ENCODE data around the gene LRRC58. TPM values are rescaled to one million over a fixed set of nuclear protein-coding genes. Genes with fewer than 3 reads are reported as not detected.

The LRRC58 gene
- total and polyA plus RNA-seq, 2 of the 8 experiments (the other 6 are each of a cell fraction or from before 2014, with no cell fraction given) = 4.3 to 15.4 TPM

DNA sequence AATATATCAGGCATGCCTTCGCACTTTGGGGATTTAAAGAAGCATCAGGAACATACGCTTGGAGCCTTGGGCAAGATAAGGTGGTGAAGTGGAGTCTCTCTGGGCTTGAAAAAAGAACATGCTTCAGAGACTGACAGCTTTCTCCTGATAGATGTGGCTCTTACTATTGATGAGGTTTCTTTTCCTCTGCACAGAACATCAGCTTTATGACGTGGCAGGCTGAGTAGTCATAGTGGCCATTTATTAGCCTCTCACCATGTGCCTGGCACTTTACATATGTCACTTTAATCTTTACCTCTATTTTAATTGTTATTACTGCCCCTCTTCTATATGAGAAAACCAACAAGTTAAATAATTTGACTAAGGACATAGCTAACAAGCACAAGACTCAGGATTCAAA lies 19.0 kb upstream of the LRRC58 start:
- no peaks in the 10 kb centered on the region for H4K20me1 ChIP-seq (replicated peaks in 1 of 2; ENCODE audit: control insufficient read depth in 1 of 2, insufficient read depth in 2 of 2, low read length in 2 of 2)
- ChIA-PET POLR2A (ENCODE audit: partially characterized antibody) (no interaction called here), CTCF (ENCODE audit: partially characterized antibody) (interaction anchor here (1.0 to 1.2 kb wide), 2 partner anchors 49 to 139 kb away, joined by 3 read pairs; no protein-coding TSS in a partner anchor)
- no peak overlapping the region for H2AK5ac ChIP-seq (ENCODE audit: low read depth, low read length)
- H2BK20ac ChIP-seq (ENCODE audit: low read length) = no peak overlapping the region
- no peaks in the 10 kb centered on the region for H3K79me2 ChIP-seq (ENCODE audit: control insufficient read depth in 1 of 2, insufficient read depth in 2 of 2, low read length in 2 of 2)
- no peak overlapping the region for H3K4me2 ChIP-seq (ENCODE audit: insufficient read depth in 1 of 2, low read depth in 2 of 2, low read length in 2 of 2)
- no peak overlapping the region for H3K18ac ChIP-seq (ENCODE audit: extremely low read depth, low read length)
- H3K27me3 ChIP-seq (replicated peaks in 1 of 4; ENCODE audit: control insufficient read depth in 3 of 4, extremely low read depth in 1 of 4, insufficient read depth in 3 of 4, low read length in 3 of 4) = no peaks in the 10 kb centered on the region
- no peak overlapping the region for H2BK12ac ChIP-seq (ENCODE audit: low read depth, low read length)
- no peak overlapping the region for H4K91ac ChIP-seq (replicated peaks; ENCODE audit: insufficient read length, low read length)
- H3K9ac ChIP-seq (replicated peaks in 1 of 4; ENCODE audit: extremely low read depth in 1 of 4, low read depth in 3 of 4, low read length in 3 of 4) = no peak overlapping the region
- 87% methylated on average over 3 of the region's 3 CpGs; no CpG with 5 or more reads in 1 of the 2 experiments for WGBS, 2 experiments (ENCODE audit: extremely low coverage in 1 of 2, insufficient coverage in 1 of 2, insufficient read length in 1 of 2, insufficient replicate concordance in 2 of 2, low coverage in 1 of 2, low lambda C conversion rate in 2 of 2, missing lambda C conversion rate in 1 of 2)
- no peak overlapping the region for H2AFZ ChIP-seq (ENCODE audit: low read length)
- no peak overlapping the region for H3K4ac ChIP-seq (replicated peaks; ENCODE audit: insufficient read length, low read depth, low read length)
- H2BK15ac ChIP-seq (ENCODE audit: low read length) = no peak overlapping the region
- no peak overlapping the region for H3K56ac ChIP-seq (replicated peaks; ENCODE audit: insufficient read length, low read depth, low read length)
- no peak overlapping the region for H4K8ac ChIP-seq (ENCODE audit: extremely low read depth, insufficient read depth, low read length)
- DNase-seq (ENCODE audit: low read depth in 1 of 2, low spot score in 2 of 2) = no peak
- no peaks in the 10 kb centered on the region for H3K36me3 ChIP-seq (ENCODE audit: control insufficient read depth in 2 of 4, insufficient read depth in 4 of 4, low read length in 3 of 4)
- no peak for TF ChIP-seq BACH1 (IDR thresholded peaks at IDR 0.05; ENCODE audit: low read length)
- H3K14ac ChIP-seq (ENCODE audit: insufficient read length) = no peak overlapping the region
- H2BK120ac ChIP-seq (replicated peaks; ENCODE audit: low read depth, low read length) = no peak overlapping the region
- no peak overlapping the region for H4K5ac ChIP-seq (ENCODE audit: insufficient read length, low read depth, low read length)
- no peak overlapping the region for H3K23ac ChIP-seq (ENCODE audit: insufficient read length)
- H3K23me2 ChIP-seq (ENCODE audit: low read depth, low read length) = no peaks in the 10 kb centered on the region
- FAIRE-seq = no peak
- H3K27ac ChIP-seq (ENCODE audit: low read depth, low read length) = no peak overlapping the region
- no peaks in the 10 kb centered on the region for H3K4me1 ChIP-seq (replicated peaks in 1 of 4; ENCODE audit: control insufficient read depth in 3 of 4, insufficient read depth in 4 of 4, low read length in 3 of 4)
- H3K9me3 ChIP-seq (ENCODE audit: insufficient read depth in 2 of 2, low read depth in 1 of 2, low read length in 1 of 2) = no peaks in the 10 kb centered on the region
- H3K4me3 ChIP-seq (ENCODE audit: extremely low read depth in 1 of 4, insufficient read depth in 2 of 4, low read depth in 3 of 4, low read length in 4 of 4) = no peak overlapping the region
- H2BK5ac ChIP-seq (ENCODE audit: low read depth, low read length) = no peak overlapping the region
- no peaks in the 10 kb centered on the region for H3K79me1 ChIP-seq (ENCODE audit: low read depth, low read length)

Measured in H1 (cell line).